ENCODE results near the gene JMJD7. TPM values are rescaled to one million over a fixed set of nuclear protein-coding genes. Genes with fewer than 3 reads are reported as not detected.
A peak's percentile ranks its signal among the peaks of the same experiment; 100 is the strongest.

Gene JMJD7
- total RNA-seq, 1 donor: 1.4 TPM

DNA sequence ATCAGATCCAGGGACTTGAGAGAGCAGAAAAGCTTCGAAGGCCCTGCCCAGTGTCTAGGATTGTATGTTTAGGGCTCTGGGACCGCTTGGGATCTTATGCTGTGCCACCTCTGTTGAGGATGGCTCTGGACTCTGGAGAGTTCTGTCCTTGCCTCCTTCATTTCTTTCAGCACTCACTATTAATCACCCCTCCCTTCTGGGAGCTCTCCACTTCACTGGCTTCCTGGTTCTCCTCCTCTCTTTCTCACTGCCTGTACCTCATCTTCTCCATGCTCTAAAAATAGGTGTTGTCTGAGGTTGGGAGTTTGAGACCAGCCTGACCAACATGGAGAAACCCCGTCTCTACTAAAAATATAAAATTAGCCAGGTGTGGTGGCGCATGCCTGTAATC is 36.4 kb upstream of the JMJD7 start:
- Histone ChIP-seq H2AFZ (ENCODE audit: low read length) (no peak overlapping the region), H4K20me1 (ENCODE audit: insufficient read depth, low read length) (peaks cover 7% of the 10 kb centered on the region), H3K27ac (ENCODE audit: low read depth, low read length) (peak overlapping the region; percentile 64), H3K9me3 (ENCODE audit: low read depth, low read length) (no peaks in the 10 kb centered on the region), H3K27me3 (ENCODE audit: insufficient read depth, low read length) (no peaks in the 10 kb centered on the region), H3K79me2 (ENCODE audit: insufficient read depth, low read length) (peaks cover 68% of the 10 kb centered on the region), H3K4me2 (ENCODE audit: insufficient read depth, low read length) (peak overlapping the region; percentile 58), H3K4me3 (ENCODE audit: insufficient read depth, low read length) (no peak overlapping the region), H3K36me3 (ENCODE audit: insufficient read depth, low read length) (no peaks in the 10 kb centered on the region), H3K4me1 (ENCODE audit: insufficient read depth, low read length) (peaks cover 22% of the 10 kb centered on the region)
- TF ChIP-seq, protein P1, sequence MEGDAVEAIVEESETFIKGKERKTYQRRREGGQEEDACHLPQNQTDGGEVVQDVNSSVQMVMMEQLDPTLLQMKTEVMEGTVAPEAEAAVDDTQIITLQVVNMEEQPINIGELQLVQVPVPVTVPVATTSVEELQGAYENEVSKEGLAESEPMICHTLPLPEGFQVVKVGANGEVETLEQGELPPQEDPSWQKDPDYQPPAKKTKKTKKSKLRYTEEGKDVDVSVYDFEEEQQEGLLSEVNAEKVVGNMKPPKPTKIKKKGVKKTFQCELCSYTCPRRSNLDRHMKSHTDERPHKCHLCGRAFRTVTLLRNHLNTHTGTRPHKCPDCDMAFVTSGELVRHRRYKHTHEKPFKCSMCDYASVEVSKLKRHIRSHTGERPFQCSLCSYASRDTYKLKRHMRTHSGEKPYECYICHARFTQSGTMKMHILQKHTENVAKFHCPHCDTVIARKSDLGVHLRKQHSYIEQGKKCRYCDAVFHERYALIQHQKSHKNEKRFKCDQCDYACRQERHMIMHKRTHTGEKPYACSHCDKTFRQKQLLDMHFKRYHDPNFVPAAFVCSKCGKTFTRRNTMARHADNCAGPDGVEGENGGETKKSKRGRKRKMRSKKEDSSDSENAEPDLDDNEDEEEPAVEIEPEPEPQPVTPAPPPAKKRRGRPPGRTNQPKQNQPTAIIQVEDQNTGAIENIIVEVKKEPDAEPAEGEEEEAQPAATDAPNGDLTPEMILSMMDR (IDR thresholded peaks at IDR 0.05; ENCODE audit: extremely low read depth, low read depth, low read length): no peak
- peak; percentile 66 for DNase-seq (ENCODE audit: insufficient read length, low spot score, missing footprints)

DNA sequence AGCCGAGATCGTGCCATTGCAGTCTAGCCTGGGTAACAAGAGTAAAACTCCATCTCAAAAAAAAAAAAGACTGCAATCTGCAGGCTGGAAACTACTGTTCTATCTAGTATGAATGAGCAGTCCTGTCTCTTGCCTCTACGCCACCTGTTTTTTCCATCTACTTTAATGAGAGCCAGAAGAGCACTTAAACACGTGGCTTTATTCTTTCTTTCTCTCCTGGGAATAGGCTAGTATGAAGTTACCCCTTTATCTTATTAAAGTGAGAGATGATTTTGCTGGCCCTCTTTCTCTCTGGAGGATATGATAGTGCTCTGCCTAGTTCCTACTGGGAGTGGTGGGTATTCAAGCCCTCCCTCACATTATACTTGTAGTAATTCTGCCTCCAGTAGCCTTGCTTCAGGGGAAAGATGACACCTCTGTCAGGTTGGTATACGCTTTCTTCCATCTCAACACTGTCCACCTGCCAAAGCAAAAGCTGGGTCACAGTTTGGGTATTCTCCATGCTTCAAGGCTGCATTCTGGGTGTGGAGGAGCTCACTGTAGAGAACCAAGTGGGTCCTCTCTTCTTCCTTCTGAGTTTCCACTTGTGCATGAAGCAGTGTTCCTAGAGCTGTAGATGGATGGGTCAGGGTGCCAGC is 35.8 kb upstream of the JMJD7 start:
- H3K9me3 ChIP-seq (ENCODE audit: low read depth, low read length): no peaks in the 10 kb centered on the region
- H3K27ac ChIP-seq (ENCODE audit: low read depth, low read length): no peak overlapping the region
- H3K4me3 ChIP-seq (ENCODE audit: insufficient read depth, low read length): no peak overlapping the region
- H3K36me3 ChIP-seq (ENCODE audit: insufficient read depth, low read length): no peaks in the 10 kb centered on the region
- H3K79me2 ChIP-seq (ENCODE audit: insufficient read depth, low read length): peaks cover 67% of the 10 kb centered on the region
- peaks cover 27% of the 10 kb centered on the region for H3K4me1 ChIP-seq (ENCODE audit: insufficient read depth, low read length)
- H4K20me1 ChIP-seq (ENCODE audit: insufficient read depth, low read length): peaks cover 7% of the 10 kb centered on the region
- DNase-seq (ENCODE audit: insufficient read length, low spot score, missing footprints): no peak
- H3K4me2 ChIP-seq (ENCODE audit: insufficient read depth, low read length): no peak overlapping the region
- no peaks in the 10 kb centered on the region for H3K27me3 ChIP-seq (ENCODE audit: insufficient read depth, low read length)
- H2AFZ ChIP-seq (ENCODE audit: low read length): no peak overlapping the region
- TF ChIP-seq, protein P1 (IDR thresholded peaks at IDR 0.05; ENCODE audit: extremely low read depth, low read depth, low read length): no peak

DNA sequence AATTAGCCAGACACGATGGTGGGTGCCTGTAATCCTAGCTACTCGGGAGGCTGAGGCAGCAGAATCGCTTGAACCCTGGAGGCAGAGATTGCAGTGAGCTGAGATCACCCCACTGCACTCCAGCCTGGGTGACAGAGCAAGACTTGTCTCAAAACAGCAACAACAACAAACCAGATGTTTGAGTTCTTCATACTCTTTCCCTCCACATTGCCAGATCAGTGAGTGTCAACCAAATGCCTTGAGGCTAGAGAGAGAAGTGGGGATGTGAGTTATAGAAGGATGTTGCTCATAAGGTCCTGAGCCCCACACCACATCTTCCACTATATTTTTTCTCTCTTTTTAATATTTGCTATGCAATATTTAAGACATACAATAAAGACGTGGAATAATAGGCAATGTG is 33.8 kb upstream of the JMJD7 start:
- Histone ChIP-seq H4K20me1 (ENCODE audit: insufficient read depth, low read length) (peaks cover 7% of the 10 kb centered on the region), H3K79me2 (ENCODE audit: insufficient read depth, low read length) (peaks cover 66% of the 10 kb centered on the region), H3K4me1 (ENCODE audit: insufficient read depth, low read length) (peaks cover 33% of the 10 kb centered on the region), H3K36me3 (ENCODE audit: insufficient read depth, low read length) (no peaks in the 10 kb centered on the region), H3K9me3 (ENCODE audit: low read depth, low read length) (no peaks in the 10 kb centered on the region), H2AFZ (ENCODE audit: low read length) (no peak overlapping the region), H3K4me3 (ENCODE audit: insufficient read depth, low read length) (no peak overlapping the region), H3K27ac (ENCODE audit: low read depth, low read length) (no peak overlapping the region), H3K4me2 (ENCODE audit: insufficient read depth, low read length) (no peak overlapping the region), H3K27me3 (ENCODE audit: insufficient read depth, low read length) (no peaks in the 10 kb centered on the region)
- no peak for DNase-seq (ENCODE audit: insufficient read length, low spot score, missing footprints)
- TF ChIP-seq, protein P1 (IDR thresholded peaks at IDR 0.05; ENCODE audit: extremely low read depth, low read depth, low read length): no peak

GRCh38 chr15:41795996-41796856 is 31.7 kb upstream of the JMJD7 start:
- H4K20me1 ChIP-seq (ENCODE audit: insufficient read depth, low read length): peaks cover 7% of the 10 kb centered on the region

More at GRCh38 chr15:41795996-41796856, 31.7 kb upstream of the JMJD7 start:
- Histone ChIP-seq H3K79me2 (ENCODE audit: insufficient read depth, low read length) (peaks cover 52% of the 10 kb centered on the region), H3K4me1 (ENCODE audit: insufficient read depth, low read length) (peaks cover 29% of the 10 kb centered on the region), H3K27ac (ENCODE audit: low read depth, low read length) (no peak overlapping the region), H3K36me3 (ENCODE audit: insufficient read depth, low read length) (peaks cover 8% of the 10 kb centered on the region), H3K9me3 (ENCODE audit: low read depth, low read length) (no peaks in the 10 kb centered on the region), H3K4me3 (ENCODE audit: insufficient read depth, low read length) (no peak overlapping the region), H3K27me3 (ENCODE audit: insufficient read depth, low read length) (no peaks in the 10 kb centered on the region), H3K4me2 (ENCODE audit: insufficient read depth, low read length) (peak overlapping the region; percentile 56), H2AFZ (ENCODE audit: low read length) (peak overlapping the region; percentile 12)
- DNase-seq (ENCODE audit: insufficient read length, low spot score, missing footprints): no peak
- TF ChIP-seq, protein P1 (IDR thresholded peaks at IDR 0.05; ENCODE audit: extremely low read depth, low read depth, low read length): no peak

Measured in osteoblast (primary cell).